ENCODE data around the gene DPP6. TPM values are rescaled to one million over a fixed set of nuclear protein-coding genes. Genes with fewer than 3 reads are reported as not detected.

Gene DPP6
- total and polyA plus RNA-seq, 9 of the 15 experiments (the other 6 are each of a cell fraction or from before 2014, with no cell fraction given) = not detected

DNA sequence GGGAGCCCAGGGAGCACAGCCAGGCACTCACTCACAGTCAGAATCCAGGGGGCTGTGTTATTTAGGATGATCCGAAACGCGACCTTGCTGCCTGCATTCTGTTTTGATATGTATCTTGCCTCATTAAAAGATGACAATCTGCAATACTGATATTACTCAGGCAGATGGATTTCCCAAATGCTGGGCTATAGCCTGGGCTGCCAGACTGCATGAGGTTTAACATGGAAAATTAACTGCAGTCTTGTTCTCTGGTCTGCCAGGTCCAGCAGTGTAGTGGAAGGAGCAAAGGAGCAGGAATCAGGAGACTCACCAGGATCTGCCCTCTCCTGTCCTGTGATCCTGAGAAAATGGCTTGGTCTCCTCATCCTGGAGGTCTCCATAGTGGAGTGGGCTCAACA is 692.7 kb downstream of the DPP6 start:
- WGBS (ENCODE audit: insufficient coverage, low coverage, missing lambda C conversion rate) = 0% methylated on average over 3 of the region's 3 CpGs
- no TSS peak for BruUV-seq (replicated peaks)
- no peaks in the 10 kb centered on the region for H3K36me3 ChIP-seq (ENCODE audit: control insufficient read depth, insufficient read depth, low read length)

More for the DNA sequence above, 692.7 kb downstream of the DPP6 start:
- Histone ChIP-seq H4K20me1 (replicated peaks; ENCODE audit: control insufficient read depth, insufficient read depth, low read length) (peaks cover under 1% of the 10 kb centered on the region; the same call in 1 of the 2 replicates), H3K9me1 (ENCODE audit: control insufficient read depth, insufficient read depth, low read length) (no peaks in the 10 kb centered on the region), H3K4me3 (no peak overlapping the region), H3K79me2 (ENCODE audit: control insufficient read depth, insufficient read depth, low read length) (no peaks in the 10 kb centered on the region), H3K27me3 (ENCODE audit: control insufficient read depth in 2 of 2, insufficient read depth in 2 of 2, low read length in 2 of 2) (peaks cover 38 to 65% of the 10 kb centered on the region in 2 experiments), H3K9me3 (replicated peaks; ENCODE audit: control insufficient read depth, insufficient read depth, low read depth, low read length) (no peaks in the 10 kb centered on the region), H2AFZ (ENCODE audit: low read depth, low read length) (no peak overlapping the region), H3K4me2 (ENCODE audit: insufficient read depth, low read length) (no peak overlapping the region), H3K9ac (ENCODE audit: insufficient read depth in 1 of 2, low read depth in 2 of 2, low read length in 2 of 2) (no peak overlapping the region), H3K27ac (ENCODE audit: extremely low read depth, low read depth, low read length) (no peak overlapping the region), H3K4me1 (replicated peaks in 1 of 2; ENCODE audit: control insufficient read depth in 2 of 2, insufficient read depth in 2 of 2, low read length in 2 of 2) (no peaks in the 10 kb centered on the region)
- in situ Hi-C loops (cut with MboI) (loop anchor here (5.0 kb wide), 1 partner anchor 103 kb away; no protein-coding TSS in a partner anchor), intact Hi-C loops (cut with micrococcal nuclease) (loop anchor here (1.0 to 2.0 kb wide), 3 partner anchors 44 to 105 kb away; no protein-coding TSS in a partner anchor)
- ATAC-seq = no peak
- CTCF ChIA-PET (ENCODE audit: low intra/inter-chr PET ratio) = interaction anchor here (0.6 to 4.3 kb wide), 4 partner anchors 45 to 241 kb away, joined by 3 to 53 read pairs (median 4); no protein-coding TSS in a partner anchor
- FAIRE-seq = no peak
- POLR2A ChIA-PET = no interaction called here
- DNase-seq (ENCODE audit: extremely low read depth in 1 of 4, low spot score in 3 of 4) = no peak
- TF ChIP-seq POLR2G (IDR thresholded peaks at IDR 0.05; ENCODE audit: low read depth, low read length) (no peak), FOXM1 (IDR thresholded peaks at IDR 0.05; ENCODE audit: low read depth) (no peak), FOXM1 (CRISPR knock-in tag; IDR thresholded peaks at IDR 0.05; ENCODE audit: low read depth) (no peak), TBL1XR1 (IDR thresholded peaks at IDR 0.05; ENCODE audit: low read length in 2 of 2) (no peak), ZFPM2 (CRISPR knock-in tag; IDR thresholded peaks at IDR 0.05) (no peak), LEF1 (IDR thresholded peaks at IDR 0.05) (no peak), ZNF277 (CRISPR knock-in tag; IDR thresholded peaks at IDR 0.05; ENCODE audit: borderline replicate concordance) (no peak), HBP1 (CRISPR knock-in tag; IDR thresholded peaks at IDR 0.05) (no peak)
- TF ChIP-seq, protein P1, sequence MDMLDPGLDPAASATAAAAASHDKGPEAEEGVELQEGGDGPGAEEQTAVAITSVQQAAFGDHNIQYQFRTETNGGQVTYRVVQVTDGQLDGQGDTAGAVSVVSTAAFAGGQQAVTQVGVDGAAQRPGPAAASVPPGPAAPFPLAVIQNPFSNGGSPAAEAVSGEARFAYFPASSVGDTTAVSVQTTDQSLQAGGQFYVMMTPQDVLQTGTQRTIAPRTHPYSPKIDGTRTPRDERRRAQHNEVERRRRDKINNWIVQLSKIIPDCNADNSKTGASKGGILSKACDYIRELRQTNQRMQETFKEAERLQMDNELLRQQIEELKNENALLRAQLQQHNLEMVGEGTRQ (CRISPR knock-in tag; IDR thresholded peaks at IDR 0.05) = no peak
- TF ChIP-seq, protein P2, sequence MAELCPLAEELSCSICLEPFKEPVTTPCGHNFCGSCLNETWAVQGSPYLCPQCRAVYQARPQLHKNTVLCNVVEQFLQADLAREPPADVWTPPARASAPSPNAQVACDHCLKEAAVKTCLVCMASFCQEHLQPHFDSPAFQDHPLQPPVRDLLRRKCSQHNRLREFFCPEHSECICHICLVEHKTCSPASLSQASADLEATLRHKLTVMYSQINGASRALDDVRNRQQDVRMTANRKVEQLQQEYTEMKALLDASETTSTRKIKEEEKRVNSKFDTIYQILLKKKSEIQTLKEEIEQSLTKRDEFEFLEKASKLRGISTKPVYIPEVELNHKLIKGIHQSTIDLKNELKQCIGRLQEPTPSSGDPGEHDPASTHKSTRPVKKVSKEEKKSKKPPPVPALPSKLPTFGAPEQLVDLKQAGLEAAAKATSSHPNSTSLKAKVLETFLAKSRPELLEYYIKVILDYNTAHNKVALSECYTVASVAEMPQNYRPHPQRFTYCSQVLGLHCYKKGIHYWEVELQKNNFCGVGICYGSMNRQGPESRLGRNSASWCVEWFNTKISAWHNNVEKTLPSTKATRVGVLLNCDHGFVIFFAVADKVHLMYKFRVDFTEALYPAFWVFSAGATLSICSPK (IDR thresholded peaks at IDR 0.05; ENCODE audit: borderline replicate concordance) = no peak
